ENCODE results near the gene NRROS. TPM values are rescaled to one million over a fixed set of nuclear protein-coding genes. Genes with fewer than 3 reads are reported as not detected.
"Not testable (repeated sequence)": the region's sequence is repeated elsewhere in the genome, so short reads cannot be mapped to it uniquely, and the experiment has no call there.

NRROS gene
- total RNA-seq, 4 donors from 2014 or later, result 1.8 to 3.1 (median 2.4) TPM

- H3K4me3 ChIP-seq (ENCODE audit: low read depth, poor library complexity, severe bottlenecking), result no peak overlapping the region
- no peak for DNase-seq (ENCODE audit: low spot score in 2 of 2)
- WGBS, 2 donors, result 78 to 83% methylated on average over 6 of the region's 6 CpGs
- no peak for TF ChIP-seq POLR2A (IDR thresholded peaks at IDR 0.05)
- intact Hi-C loops (cut with DNase I; ENCODE audit: low total_unique reads), result loop anchor here (5.0 kb wide), 1 partner anchor 72 kb away; no protein-coding TSS in a partner anchor
Measured at GRCh38 chr3:196609805-196610515, 29.5 kb upstream of the NRROS start.

GRCh38 chr3:196611761-196612483 is 27.6 kb upstream of the NRROS start:
- intact Hi-C loops (cut with DNase I; ENCODE audit: low total_unique reads), result loop anchor here (5.0 kb wide), 1 partner anchor 70 kb away; no protein-coding TSS in a partner anchor
- 66 to 71% methylated on average over 10 of the region's 10 CpGs for WGBS, 2 donors
- no peak for TF ChIP-seq CTCF (IDR thresholded peaks at IDR 0.05)
- no peak for TF ChIP-seq POLR2A (IDR thresholded peaks at IDR 0.05)
- no peak for DNase-seq (ENCODE audit: low spot score in 2 of 2)
- no peak overlapping the region for H3K4me3 ChIP-seq (ENCODE audit: low read depth, poor library complexity, severe bottlenecking)

GRCh38 chr3:196615234-196615633 is 24.3 kb upstream of the NRROS start:
- WGBS, 2 donors, result 92 to 96% methylated on average over 6 of the region's 6 CpGs
- intact Hi-C loops (cut with DNase I; ENCODE audit: low total_unique reads); DNase-seq (ENCODE audit: low spot score in 2 of 2); H3K4me3 ChIP-seq (ENCODE audit: low read depth, poor library complexity, severe bottlenecking): not testable (repeated sequence)

GRCh38 chr3:196617256-196617655 is 22.2 kb upstream of the NRROS start:
- H3K4me3 ChIP-seq (ENCODE audit: low read depth, poor library complexity, severe bottlenecking), result no peak overlapping the region
- intact Hi-C loops (cut with DNase I; ENCODE audit: low total_unique reads), result no loop called here
- no peak for TF ChIP-seq POLR2A (IDR thresholded peaks at IDR 0.05)
- no peak for TF ChIP-seq CTCF (IDR thresholded peaks at IDR 0.05)
- DNase-seq (ENCODE audit: low spot score in 2 of 2), result no peak
- WGBS, 2 donors, result 80 to 81% methylated on average over 5 of the region's 5 CpGs

- intact Hi-C loops (cut with DNase I; ENCODE audit: low total_unique reads), result no loop called here
- TF ChIP-seq POLR2A (IDR thresholded peaks at IDR 0.05) (no peak), CTCF (IDR thresholded peaks at IDR 0.05) (no peak)
- WGBS, 2 donors, result 46 to 63% methylated on average over 5 of the region's 5 CpGs
- no peak overlapping the region for H3K4me3 ChIP-seq (ENCODE audit: low read depth, poor library complexity, severe bottlenecking)
- DNase-seq (ENCODE audit: low spot score in 2 of 2), result no peak
Measured at GRCh38 chr3:196619223-196619622, 20.3 kb upstream of the NRROS start.

- H3K4me3 ChIP-seq (ENCODE audit: low read depth, poor library complexity, severe bottlenecking); intact Hi-C loops (cut with DNase I; ENCODE audit: low total_unique reads); DNase-seq (ENCODE audit: low spot score in 2 of 2): not testable (repeated sequence)
- 34 to 39% methylated on average over 2 to 5 of the region's 5 CpGs for WGBS, 2 donors
Measured at GRCh38 chr3:196619627-196620026, 19.9 kb upstream of the NRROS start.

- TF ChIP-seq POLR2A (IDR thresholded peaks at IDR 0.05) (no peak), CTCF (IDR thresholded peaks at IDR 0.05) (no peak)
- no peak overlapping the region for H3K4me3 ChIP-seq (ENCODE audit: low read depth, poor library complexity, severe bottlenecking)
- intact Hi-C loops (cut with DNase I; ENCODE audit: low total_unique reads), result no loop called here
- DNase-seq (ENCODE audit: low spot score in 2 of 2), result peak in 1 of 2 donors; percentile 91
- WGBS, 2 donors, result 64 to 67% methylated on average over 10 of the region's 10 CpGs
Measured at GRCh38 chr3:196620161-196620604, 19.3 kb upstream of the NRROS start.

All from lower leg skin (tissue), 4 donors.